GM19467 (cell line): ENCODE results near the gene ALPK3.

Experiments
- ATAC-seq: cut with Tn5 transposase; IDR thresholded peaks from one replicate; pipeline ENCODE4 v1.9.1; 2021; ENCODE audit warnings: mild to moderate bottlenecking, moderate library complexity; ENCODE audit not compliant: unreplicated experiment

The ALPK3 gene

GRCh38 chr15:84816694-84817465 is at the start of gene ALPK3:
Gene ALPK3, plus strand, starts transcription at chr15:84817356. Its CDS starts 97 bp downstream, at chr15:84817453.
- no peak for ATAC-seq

GRCh38 chr15:84772031-84772430 is 45.1 kb upstream of the ALPK3 start:
- ATAC-seq = no peak

GRCh38 chr15:84772467-84772866 is 44.7 kb upstream of the ALPK3 start:
- ATAC-seq = no peak

- no peak for ATAC-seq
Observed at GRCh38 chr15:84773716-84774115, 43.4 kb upstream of the ALPK3 start.

- no peak for ATAC-seq
Observed at GRCh38 chr15:84775867-84776449, 41.2 kb upstream of the ALPK3 start.

GRCh38 chr15:84778194-84778593 is 39.0 kb upstream of the ALPK3 start:
- no peak for ATAC-seq

GRCh38 chr15:84780492-84780891 is 36.7 kb upstream of the ALPK3 start:
- ATAC-seq = no peak

- no peak for ATAC-seq
Observed at GRCh38 chr15:84781495-84781894, 35.7 kb upstream of the ALPK3 start.

GRCh38 chr15:84782346-84782745 is 34.8 kb upstream of the ALPK3 start:
- ATAC-seq = no peak

- ATAC-seq = no peak
Observed at GRCh38 chr15:84783493-84784251, 33.5 kb upstream of the ALPK3 start.

- ATAC-seq = no peak
Observed at GRCh38 chr15:84784262-84784661, 32.9 kb upstream of the ALPK3 start.

GRCh38 chr15:84785053-84785452 is 32.1 kb upstream of the ALPK3 start:
- ATAC-seq = no peak

GRCh38 chr15:84788500-84788899 is 28.7 kb upstream of the ALPK3 start:
- no peak for ATAC-seq

GRCh38 chr15:84789762-84790161 is 27.4 kb upstream of the ALPK3 start:
- no peak for ATAC-seq

- ATAC-seq = no peak
Observed at GRCh38 chr15:84790676-84791075, 26.5 kb upstream of the ALPK3 start.

GRCh38 chr15:84791763-84792162 is 25.4 kb upstream of the ALPK3 start:
- no peak for ATAC-seq

- no peak for ATAC-seq
Observed at GRCh38 chr15:84793431-84794161, 23.6 kb upstream of the ALPK3 start.

GRCh38 chr15:84794162-84794547 is 23.0 kb upstream of the ALPK3 start:
- no peak for ATAC-seq

GRCh38 chr15:84795186-84795585 is 22.0 kb upstream of the ALPK3 start:
- ATAC-seq = no peak

- no peak for ATAC-seq
Observed at GRCh38 chr15:84797212-84797611, 19.9 kb upstream of the ALPK3 start.

GRCh38 chr15:84797801-84798200 is 19.4 kb upstream of the ALPK3 start:
- ATAC-seq = no peak
